HG02970 (cell line): ENCODE measurements around the gene KRT12.

ENCODE experiments used
- ATAC-seq: cut with Tn5 transposase; IDR thresholded peaks from one replicate; pipeline ENCODE4 v1.9.1; 2021; ENCODE audit warnings: mild to moderate bottlenecking, moderate library complexity, moderate number of reproducible peaks; ENCODE audit not compliant: unreplicated experiment, low FRiP score

KRT12 gene

GRCh38 chr17:40848583-40849235 is 18.3 kb downstream of the KRT12 start:
- ATAC-seq, result no peak

- ATAC-seq, result no peak
These were observed 20.4 kb downstream of the KRT12 start for GRCh38 chr17:40846515-40847144.

DNA sequence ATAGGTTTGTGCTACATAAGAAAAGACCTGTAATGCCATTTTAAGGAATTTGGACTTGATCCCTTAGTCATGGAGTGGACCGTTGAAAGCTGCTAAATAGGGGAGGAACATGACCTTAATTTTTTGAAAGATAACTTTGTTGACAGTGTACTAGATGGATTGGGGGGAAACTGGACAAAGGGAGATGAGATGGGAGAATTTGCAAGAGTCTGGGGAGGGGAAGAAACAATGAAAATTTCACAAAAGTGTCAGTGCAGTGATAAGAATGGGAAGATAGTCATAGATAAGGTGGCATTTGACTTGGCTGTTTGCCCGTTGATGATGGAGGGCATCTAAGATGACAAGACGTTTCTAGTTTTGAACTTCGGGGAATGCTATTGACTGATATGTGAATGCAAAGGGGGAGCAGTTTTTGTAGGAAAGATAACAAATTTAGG is 22.3 kb downstream of the KRT12 start:
- ATAC-seq, result no peak

GRCh38 chr17:40843242-40843641 is 23.8 kb downstream of the KRT12 start:
- ATAC-seq, result no peak

DNA sequence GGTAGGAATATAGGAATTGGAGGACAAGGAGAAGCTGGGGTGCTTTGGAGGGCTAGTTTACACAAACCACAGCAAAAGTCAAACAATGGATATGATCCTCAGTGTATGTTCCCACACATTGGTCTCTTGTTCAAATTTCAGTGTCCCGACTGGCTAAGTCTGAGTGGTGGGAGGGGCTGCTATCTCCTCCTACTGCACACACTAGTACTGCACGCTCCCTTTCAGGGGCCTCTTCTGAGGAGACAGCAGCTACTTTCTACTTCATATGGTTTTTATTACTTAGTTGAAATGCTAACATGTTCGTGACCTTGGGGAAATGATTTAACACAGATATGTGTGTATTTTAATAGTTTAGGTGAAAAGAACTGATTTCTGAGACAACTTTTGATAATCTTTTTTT is 25.8 kb downstream of the KRT12 start:
- no peak for ATAC-seq

DNA sequence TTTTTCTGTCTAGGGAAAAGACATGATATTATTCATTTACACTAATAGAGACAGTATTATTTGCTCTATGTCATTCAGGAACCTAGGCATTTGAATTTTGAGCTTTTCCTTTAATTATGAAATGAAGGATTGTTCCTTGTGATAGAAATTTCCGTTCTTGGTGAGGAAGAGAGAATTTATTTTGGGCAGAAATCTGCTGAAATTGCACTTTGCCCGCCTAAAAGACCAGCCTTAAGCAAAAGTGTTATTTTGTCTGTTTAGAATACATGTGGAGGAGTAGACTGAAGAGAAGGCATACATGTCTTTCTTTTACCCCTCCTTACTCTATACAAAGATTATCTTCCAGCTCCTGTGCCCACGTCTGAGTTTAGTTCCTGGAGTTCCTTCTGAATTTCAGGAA is 27.8 kb downstream of the KRT12 start:
- no peak for ATAC-seq

DNA sequence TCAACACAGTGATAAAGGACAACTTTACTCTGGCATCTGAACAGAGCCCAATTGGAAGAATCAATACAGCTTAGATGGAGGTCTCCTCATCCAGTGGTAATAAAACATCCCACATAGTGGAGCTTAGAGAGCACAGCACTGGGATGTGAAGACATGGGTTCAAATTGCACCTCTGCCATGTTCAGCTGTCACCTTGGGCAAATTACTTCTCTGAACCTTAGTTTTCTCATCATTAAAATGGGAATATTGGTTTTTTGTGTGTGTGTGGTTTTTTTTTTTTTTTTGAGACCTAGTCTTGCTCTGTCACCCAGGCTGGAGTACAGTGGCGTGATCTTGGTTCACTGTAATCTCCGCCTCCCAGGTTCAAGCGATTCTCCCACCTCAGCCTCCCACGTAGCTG is 31.0 kb downstream of the KRT12 start:
- no peak for ATAC-seq

- no peak for ATAC-seq
These were observed 33.1 kb downstream of the KRT12 start for GRCh38 chr17:40833882-40834281.

GRCh38 chr17:40832840-40833239 is 34.2 kb downstream of the KRT12 start:
- no peak for ATAC-seq

- ATAC-seq, result no peak
These were observed 36.8 kb downstream of the KRT12 start for GRCh38 chr17:40830085-40830776.

GRCh38 chr17:40828454-40829044 is 38.5 kb downstream of the KRT12 start:
- no peak for ATAC-seq

- ATAC-seq, result no peak
These were observed 39.1 kb downstream of the KRT12 start for GRCh38 chr17:40827746-40828453.

- ATAC-seq, result no peak
These were observed 41.4 kb downstream of the KRT12 start for GRCh38 chr17:40825599-40825998.

- no peak for ATAC-seq
These were observed 42.8 kb downstream of the KRT12 start for GRCh38 chr17:40824015-40824832.

- ATAC-seq, result no peak
These were observed 44.8 kb downstream of the KRT12 start, which contains the start of gene KRT10 for GRCh38 chr17:40822132-40822812. Gene KRT10 (minus strand): TSS chr17:40822614. CDS start chr17:40822585, 29 bp downstream.

- ATAC-seq, result no peak
These were observed 45.5 kb downstream of the KRT12 start for GRCh38 chr17:40821536-40821935.

DNA sequence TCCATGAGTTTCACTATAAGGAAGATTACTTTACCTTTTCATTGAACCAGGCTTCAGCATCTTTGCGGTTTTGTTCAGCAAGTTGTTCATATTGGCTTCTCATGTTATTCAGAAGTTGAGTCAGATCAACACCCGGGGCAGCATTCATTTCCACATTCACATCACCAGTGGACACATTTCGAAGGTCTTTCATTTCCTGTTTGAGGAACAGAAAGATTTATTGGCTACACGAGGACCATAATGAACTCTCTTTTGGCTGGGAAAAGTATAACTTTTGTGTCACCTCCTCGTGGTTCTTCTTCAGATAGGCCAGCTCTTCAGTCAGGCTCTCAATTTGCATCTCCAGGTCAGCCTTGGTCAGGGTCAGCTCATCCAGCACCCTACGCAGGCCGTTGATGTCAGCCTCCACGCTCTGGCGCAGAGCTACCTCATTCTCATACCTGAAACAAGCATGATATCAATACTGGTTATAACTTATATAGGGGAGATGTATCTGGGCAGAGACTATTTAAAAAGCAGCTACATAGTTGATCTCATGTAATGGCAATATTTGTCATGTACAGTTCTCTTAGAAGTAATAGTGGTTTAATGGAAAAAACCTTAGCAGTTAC is 46.7 kb downstream of the KRT12 start:
- no peak for ATAC-seq

GRCh38 chr17:40819528-40820125 is 47.4 kb downstream of the KRT12 start:
- no peak for ATAC-seq
